Left lobe of liver (tissue), 2 donors: Measurements from ENCODE around the gene CDKN2B-AS1. TPM values are rescaled to one million over a fixed set of nuclear protein-coding genes. Genes with fewer than 3 reads are reported as not detected.
A peak's percentile ranks its signal among the peaks of the same experiment; 100 is the strongest.

Experiments used
- ATAC-seq: fragments of 200-7000 bp; cut with Tn5 transposase; one replicate; pipeline ENCODE4 v1.9.1; 2020; ENCODE audit warnings: mild to moderate bottlenecking, moderate library complexity
- DNase-seq: peaks from one replicate; pipeline ENCODE4 v3.0.0-alpha.2; 2020; ENCODE audit warnings: low spot score
- total RNA-seq: library from RNA; stranded (reverse); gene quantifications from one replicate; pipeline ENCODE4 v1.2.1, GENCODE V29; 2021
- donor health status: DM: no; HTN: no; CAD: no; lungs with moderate emphysema.
- donor health status: DM: no; HTN: yes; CAD: no.

Gene CDKN2B-AS1
- total RNA-seq, 1 donor from 2014 or later: not detected

- ATAC-seq (no peak), DNase-seq (no peak)
Observed at GRCh38 chr9:22078081-22078480, 83.5 kb downstream of the CDKN2B-AS1 start.

- ATAC-seq (peak; percentile 99), DNase-seq (peak; percentile 51)
Observed at GRCh38 chr9:22079873-22080341, 85.3 kb downstream of the CDKN2B-AS1 start.

- no peak for DNase-seq
Observed at GRCh38 chr9:22084336-22085035, 89.9 kb downstream of the CDKN2B-AS1 start.

GRCh38 chr9:22088053-22088716 is 93.6 kb downstream of the CDKN2B-AS1 start:
- no peak for ATAC-seq
- no peak for DNase-seq

More at GRCh38 chr9:22084336-22085035, 89.9 kb downstream of the CDKN2B-AS1 start:
- no peak for ATAC-seq

- ATAC-seq (peak; percentile 42), DNase-seq (no peak)
Observed at GRCh38 chr9:22088717-22089061, 94.1 kb downstream of the CDKN2B-AS1 start.

GRCh38 chr9:22097707-22098106 is 103.1 kb downstream of the CDKN2B-AS1 start:
- ATAC-seq: no peak
- DNase-seq: no peak

GRCh38 chr9:22098643-22099332 is 104.2 kb downstream of the CDKN2B-AS1 start:
- peak; percentile 33 for ATAC-seq
- DNase-seq: no peak

- DNase-seq (no peak), ATAC-seq (no peak)
Observed at GRCh38 chr9:22100626-22101025, 106.0 kb downstream of the CDKN2B-AS1 start.

GRCh38 chr9:22102146-22103053 is 107.8 kb downstream of the CDKN2B-AS1 start:
- DNase-seq: no peak
- ATAC-seq: no peak

GRCh38 chr9:22103685-22104575 is 109.3 kb downstream of the CDKN2B-AS1 start:
- DNase-seq (no peak), ATAC-seq (no peak)

- DNase-seq: no peak
- ATAC-seq: no peak
Observed at GRCh38 chr9:22105005-22105722, 110.6 kb downstream of the CDKN2B-AS1 start.

- no peak for DNase-seq
- no peak for ATAC-seq
Observed at GRCh38 chr9:22107202-22108045, 112.8 kb downstream of the CDKN2B-AS1 start.

- ATAC-seq: no peak
Observed at GRCh38 chr9:22108581-22109370, 114.2 kb downstream of the CDKN2B-AS1 start.

GRCh38 chr9:22111176-22111953 is 116.8 kb downstream of the CDKN2B-AS1 start:
- DNase-seq: no peak
- ATAC-seq: no peak

More at GRCh38 chr9:22108581-22109370, 114.2 kb downstream of the CDKN2B-AS1 start:
- no peak for DNase-seq

GRCh38 chr9:22111954-22112247 is 117.3 kb downstream of the CDKN2B-AS1 start:
- ATAC-seq: no peak

More at GRCh38 chr9:22111954-22112247, 117.3 kb downstream of the CDKN2B-AS1 start:
- no peak for DNase-seq
